Measurements from ENCODE around the gene TRIM7. TPM values are rescaled to one million over a fixed set of nuclear protein-coding genes. Genes with fewer than 3 reads are reported as not detected.

TRIM7 gene
- total and polyA plus RNA-seq, 2 of the 4 experiments (the other 2 are of a cell fraction), result 0.54 to 1.0 TPM

DNA sequence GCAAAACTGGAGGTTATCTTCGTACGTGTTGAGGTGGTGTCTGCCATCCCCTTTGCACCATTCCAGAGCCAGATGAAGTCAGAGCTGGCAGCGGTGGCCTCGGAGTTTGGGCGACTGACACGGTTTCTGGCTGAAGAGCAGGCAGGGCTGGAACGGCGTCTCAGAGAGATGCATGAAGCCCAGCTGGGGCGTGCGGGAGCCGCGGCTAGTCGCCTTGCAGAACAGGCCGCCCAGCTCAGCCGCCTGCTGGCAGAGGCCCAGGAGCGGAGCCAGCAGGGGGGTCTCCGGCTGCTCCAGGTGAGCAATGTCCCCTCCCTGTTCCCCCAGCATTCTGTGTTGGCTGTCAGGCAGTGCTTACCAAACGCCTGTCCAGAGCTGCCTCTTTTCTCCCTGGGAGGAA lies 27.6 kb upstream of the TRIM7 start:
- H2BK20ac ChIP-seq (ENCODE audit: low read depth, low read length), result no peak overlapping the region
- no peaks in the 10 kb centered on the region for H3K9me3 ChIP-seq (ENCODE audit: control insufficient read depth, insufficient read depth, low read length)
- H3K36me3 ChIP-seq (ENCODE audit: control insufficient read depth, insufficient read depth, low read length), result peaks cover 62% of the 10 kb centered on the region
- H2AK5ac ChIP-seq (ENCODE audit: low read depth, low read length), result no peak overlapping the region
- no peaks in the 10 kb centered on the region; the same call in 1 of the 2 replicates for H3K9me1 ChIP-seq (ENCODE audit: insufficient read depth, low read length)
- in situ Hi-C loops (cut with MboI; ENCODE audit: low sequenced_read_pairs) (no loop called here), intact Hi-C loops (cut with micrococcal nuclease) (no loop called here), dilution Hi-C loops (cut with HindIII; ENCODE audit: low sequenced_read_pairs, unreplicated experiment) (no loop called here)
- WGBS, 2 experiments (ENCODE audit: extremely low coverage in 2 of 2, insufficient read length in 1 of 2), result 89% methylated on average over 15 of the region's 18 CpGs; no CpG with 5 or more reads in 1 of the 2 experiments
- no TSS peak for BruUV-seq (replicated peaks)
- no peak overlapping the region for H3K18ac ChIP-seq (ENCODE audit: low read depth, low read length)
- ChIA-PET CTCF (no interaction called here), POLR2A (ENCODE audit: unreplicated experiment) (no interaction called here)
- ATAC-seq (ENCODE audit: low read depth) (no peak), DNase-seq (no peak)
- no peak overlapping the region for H2AFZ ChIP-seq (replicated peaks; ENCODE audit: low read length, poor library complexity)
- H3K27me3 ChIP-seq (ENCODE audit: control insufficient read depth, insufficient read depth, low read length), result no peaks in the 10 kb centered on the region
- no peak overlapping the region for H3K9ac ChIP-seq (ENCODE audit: low read depth, low read length)
- no peak overlapping the region for H3K4me2 ChIP-seq (ENCODE audit: low read depth, low read length)
- H3K14ac ChIP-seq (replicated peaks; ENCODE audit: low read depth, low read length), result no peak overlapping the region
- H3K23ac ChIP-seq (ENCODE audit: low read depth, low read length), result no peak overlapping the region
- no peak overlapping the region for H2BK120ac ChIP-seq (ENCODE audit: low read depth, low read length)
- H3K4me1 ChIP-seq (ENCODE audit: control insufficient read depth, insufficient read depth, low read length), result no peaks in the 10 kb centered on the region
- H3K79me1 ChIP-seq (ENCODE audit: low read depth in 1 of 2, low read length in 2 of 2), result peaks cover 11 to 29% of the 10 kb centered on the region in 2 experiments
- TF ChIP-seq, protein P1, sequence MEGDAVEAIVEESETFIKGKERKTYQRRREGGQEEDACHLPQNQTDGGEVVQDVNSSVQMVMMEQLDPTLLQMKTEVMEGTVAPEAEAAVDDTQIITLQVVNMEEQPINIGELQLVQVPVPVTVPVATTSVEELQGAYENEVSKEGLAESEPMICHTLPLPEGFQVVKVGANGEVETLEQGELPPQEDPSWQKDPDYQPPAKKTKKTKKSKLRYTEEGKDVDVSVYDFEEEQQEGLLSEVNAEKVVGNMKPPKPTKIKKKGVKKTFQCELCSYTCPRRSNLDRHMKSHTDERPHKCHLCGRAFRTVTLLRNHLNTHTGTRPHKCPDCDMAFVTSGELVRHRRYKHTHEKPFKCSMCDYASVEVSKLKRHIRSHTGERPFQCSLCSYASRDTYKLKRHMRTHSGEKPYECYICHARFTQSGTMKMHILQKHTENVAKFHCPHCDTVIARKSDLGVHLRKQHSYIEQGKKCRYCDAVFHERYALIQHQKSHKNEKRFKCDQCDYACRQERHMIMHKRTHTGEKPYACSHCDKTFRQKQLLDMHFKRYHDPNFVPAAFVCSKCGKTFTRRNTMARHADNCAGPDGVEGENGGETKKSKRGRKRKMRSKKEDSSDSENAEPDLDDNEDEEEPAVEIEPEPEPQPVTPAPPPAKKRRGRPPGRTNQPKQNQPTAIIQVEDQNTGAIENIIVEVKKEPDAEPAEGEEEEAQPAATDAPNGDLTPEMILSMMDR (conservative IDR thresholded peaks at IDR 0.05; ENCODE audit: low read depth, low read length), result no peak
- TF ChIP-seq RCOR1 (IDR thresholded peaks at IDR 0.05; ENCODE audit: insufficient replicate concordance, low read length), result no peak
- TF ChIP-seq RAD21 (IDR thresholded peaks at IDR 0.05; ENCODE audit: low read length), result no peak
- no peak for TF ChIP-seq BHLHE40 (IDR thresholded peaks at IDR 0.05; ENCODE audit: low read depth, low read length)
- no peak for TF ChIP-seq MAFK (IDR thresholded peaks at IDR 0.05; ENCODE audit: low read depth, low read length)
- TF ChIP-seq MXI1 (IDR thresholded peaks at IDR 0.05; ENCODE audit: borderline replicate concordance, low read depth, low read length), result no peak
- no peak for TF ChIP-seq CEBPB (IDR thresholded peaks at IDR 0.05; ENCODE audit: low read depth, low read length)
- TF ChIP-seq SMC3 (IDR thresholded peaks at IDR 0.05; ENCODE audit: low read depth, low read length), result no peak
- no peak for TF ChIP-seq MAZ (IDR thresholded peaks at IDR 0.05; ENCODE audit: borderline replicate concordance, low read depth, low read length)
- TF ChIP-seq, protein P2, sequence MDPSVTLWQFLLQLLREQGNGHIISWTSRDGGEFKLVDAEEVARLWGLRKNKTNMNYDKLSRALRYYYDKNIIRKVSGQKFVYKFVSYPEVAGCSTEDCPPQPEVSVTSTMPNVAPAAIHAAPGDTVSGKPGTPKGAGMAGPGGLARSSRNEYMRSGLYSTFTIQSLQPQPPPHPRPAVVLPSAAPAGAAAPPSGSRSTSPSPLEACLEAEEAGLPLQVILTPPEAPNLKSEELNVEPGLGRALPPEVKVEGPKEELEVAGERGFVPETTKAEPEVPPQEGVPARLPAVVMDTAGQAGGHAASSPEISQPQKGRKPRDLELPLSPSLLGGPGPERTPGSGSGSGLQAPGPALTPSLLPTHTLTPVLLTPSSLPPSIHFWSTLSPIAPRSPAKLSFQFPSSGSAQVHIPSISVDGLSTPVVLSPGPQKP (IDR thresholded peaks at IDR 0.05; ENCODE audit: borderline replicate concordance, low read depth, low read length), result no peak
- TF ChIP-seq FOS (IDR thresholded peaks at IDR 0.05; ENCODE audit: low read depth, low read length), result no peak
- TF ChIP-seq RFX5 (IDR thresholded peaks at IDR 0.05; ENCODE audit: low read depth, low read length), result no peak
- TF ChIP-seq NFE2L2 (IDR thresholded peaks at IDR 0.05; ENCODE audit: low read depth, low read length), result no peak
- H3K4ac ChIP-seq (ENCODE audit: low read depth, low read length), result no peak overlapping the region
- H3K56ac ChIP-seq (ENCODE audit: extremely low read depth, insufficient read depth, low read length), result no peak overlapping the region
- no peak overlapping the region for H4K91ac ChIP-seq (ENCODE audit: insufficient read depth, low read depth, low read length)
- no peak overlapping the region for H3K27ac ChIP-seq (ENCODE audit: insufficient read depth, low read length)
- H4K8ac ChIP-seq (ENCODE audit: low read depth in 2 of 2, low read length in 2 of 2), result no peak overlapping the region
- H2BK5ac ChIP-seq (ENCODE audit: low read depth, low read length, poor library complexity, severe bottlenecking), result no peak overlapping the region
- no peak overlapping the region for H4K5ac ChIP-seq (ENCODE audit: low read depth, low read length)
- no peak overlapping the region for H2BK15ac ChIP-seq (ENCODE audit: low read depth, low read length)
- no peak overlapping the region for H2AK9ac ChIP-seq (replicated peaks; ENCODE audit: low read depth, low read length, poor library complexity)
- H4K20me1 ChIP-seq (ENCODE audit: insufficient read depth, low read length), result peaks cover 42% of the 10 kb centered on the region
- no peak overlapping the region for H3K4me3 ChIP-seq (ENCODE audit: insufficient read depth, low read depth, low read length)

Data from IMR-90 (cell line).